ENCODE measurements around the gene STAB1. TPM values are rescaled to one million over a fixed set of nuclear protein-coding genes. Genes with fewer than 3 reads are reported as not detected.

Gene STAB1
- total RNA-seq, 1 experiment from 2014 or later = 0.52 TPM

- H3K36me3 ChIP-seq (replicated peaks; ENCODE audit: control insufficient read depth, insufficient read depth, low read length) = peaks cover 52% of the 10 kb centered on the region
- H3K27me3 ChIP-seq (ENCODE audit: control insufficient read depth, insufficient read depth, low read length) = no peaks in the 10 kb centered on the region
- H3K4me3 ChIP-seq (ENCODE audit: insufficient read depth, low read depth, low read length) = no peak overlapping the region
- DNase-seq = no peak
Measured at GRCh38 chr3:52473026-52473425, 22.1 kb upstream of the STAB1 start.

GRCh38 chr3:52477076-52477795 lies 17.9 kb upstream of the STAB1 start:
- no peak overlapping the region for H3K4me3 ChIP-seq (ENCODE audit: insufficient read depth, low read depth, low read length)
- no peak for DNase-seq
- peaks cover 63% of the 10 kb centered on the region for H3K36me3 ChIP-seq (replicated peaks; ENCODE audit: control insufficient read depth, insufficient read depth, low read length)
- H3K27me3 ChIP-seq (ENCODE audit: control insufficient read depth, insufficient read depth, low read length) = no peaks in the 10 kb centered on the region

GRCh38 chr3:52477796-52478095 lies 17.4 kb upstream of the STAB1 start:
- no peak for DNase-seq
- no peak overlapping the region for H3K4me3 ChIP-seq (ENCODE audit: insufficient read depth, low read depth, low read length)
- peaks cover 59% of the 10 kb centered on the region for H3K36me3 ChIP-seq (replicated peaks; ENCODE audit: control insufficient read depth, insufficient read depth, low read length)
- H3K27me3 ChIP-seq (ENCODE audit: control insufficient read depth, insufficient read depth, low read length) = no peaks in the 10 kb centered on the region

GRCh38 chr3:52479037-52479876 lies 15.9 kb upstream of the STAB1 start:
- peaks cover 47% of the 10 kb centered on the region for H3K36me3 ChIP-seq (replicated peaks; ENCODE audit: control insufficient read depth, insufficient read depth, low read length)

GRCh38 chr3:52479877-52480575 lies 15.1 kb upstream of the STAB1 start:
- Histone ChIP-seq H3K36me3 (replicated peaks; ENCODE audit: control insufficient read depth, insufficient read depth, low read length) (peaks cover 45% of the 10 kb centered on the region), H3K27me3 (ENCODE audit: control insufficient read depth, insufficient read depth, low read length) (no peaks in the 10 kb centered on the region), H3K4me3 (ENCODE audit: insufficient read depth, low read depth, low read length) (no peak overlapping the region)
- DNase-seq = no peak

More at GRCh38 chr3:52479037-52479876, 15.9 kb upstream of the STAB1 start:
- no peaks in the 10 kb centered on the region for H3K27me3 ChIP-seq (ENCODE audit: control insufficient read depth, insufficient read depth, low read length)
- no peak for DNase-seq
- no peak overlapping the region for H3K4me3 ChIP-seq (ENCODE audit: insufficient read depth, low read depth, low read length)

- no peak for DNase-seq
- H3K4me3 ChIP-seq (ENCODE audit: insufficient read depth, low read depth, low read length) = no peak overlapping the region
- H3K27me3 ChIP-seq (ENCODE audit: control insufficient read depth, insufficient read depth, low read length) = no peaks in the 10 kb centered on the region
- H3K36me3 ChIP-seq (replicated peaks; ENCODE audit: control insufficient read depth, insufficient read depth, low read length) = peaks cover 40% of the 10 kb centered on the region
Measured at GRCh38 chr3:52480768-52481715, 14.1 kb upstream of the STAB1 start.

- DNase-seq = peak; percentile 97
- no peaks in the 10 kb centered on the region for H3K27me3 ChIP-seq (ENCODE audit: control insufficient read depth, insufficient read depth, low read length)
- no peak overlapping the region for H3K4me3 ChIP-seq (ENCODE audit: insufficient read depth, low read depth, low read length)
- H3K36me3 ChIP-seq (replicated peaks; ENCODE audit: control insufficient read depth, insufficient read depth, low read length) = peaks cover 39% of the 10 kb centered on the region
Measured at GRCh38 chr3:52481819-52482521, 13.2 kb upstream of the STAB1 start.

- Histone ChIP-seq H3K36me3 (replicated peaks; ENCODE audit: control insufficient read depth, insufficient read depth, low read length) (peaks cover 33% of the 10 kb centered on the region), H3K27me3 (ENCODE audit: control insufficient read depth, insufficient read depth, low read length) (no peaks in the 10 kb centered on the region), H3K4me3 (ENCODE audit: insufficient read depth, low read depth, low read length) (no peak overlapping the region)
- no peak for DNase-seq
Measured at GRCh38 chr3:52483081-52483480, 12.1 kb upstream of the STAB1 start.

DNA sequence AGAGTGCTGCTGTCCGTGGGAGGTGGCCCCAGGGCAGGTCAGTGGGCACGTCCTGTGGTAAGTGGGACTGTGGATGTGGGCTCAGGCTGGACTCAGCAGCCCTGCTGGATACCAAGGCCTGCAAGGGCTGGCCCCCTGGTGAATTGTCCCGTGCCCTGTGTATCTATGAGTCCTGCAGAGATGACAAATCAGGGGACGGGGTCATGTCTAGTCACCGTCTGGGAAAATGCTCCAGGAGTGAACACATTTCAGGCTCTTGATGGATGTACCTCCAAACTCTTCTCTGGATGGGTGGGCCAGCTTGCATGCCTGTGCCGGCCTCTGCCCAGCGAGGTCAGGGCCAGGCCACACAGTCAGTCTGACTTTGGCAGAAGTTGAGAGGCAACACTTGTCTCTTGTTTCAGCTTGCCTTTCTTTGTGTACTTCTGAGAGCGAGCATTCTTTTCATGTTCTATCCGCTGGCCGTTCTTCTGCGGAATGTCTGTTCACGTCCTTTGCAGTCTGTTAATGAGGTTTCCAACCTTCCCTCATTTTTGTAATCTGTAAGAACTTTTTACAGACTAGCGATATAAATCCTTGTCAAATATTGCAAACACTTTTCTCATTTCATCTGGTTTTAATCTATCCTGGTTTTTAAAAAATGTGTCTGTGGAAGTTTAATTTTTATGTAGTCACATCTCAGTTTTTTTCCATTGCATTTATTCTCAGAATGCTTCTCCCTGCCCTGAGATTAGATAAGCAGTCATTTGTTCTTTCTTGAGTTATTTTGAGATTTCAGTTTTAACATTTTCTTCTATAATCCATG lies 11.4 kb upstream of the STAB1 start:
- no peak overlapping the region for H3K4me3 ChIP-seq (ENCODE audit: insufficient read depth, low read depth, low read length)
- H3K27me3 ChIP-seq (ENCODE audit: control insufficient read depth, insufficient read depth, low read length) = no peaks in the 10 kb centered on the region
- peaks cover 29% of the 10 kb centered on the region for H3K36me3 ChIP-seq (replicated peaks; ENCODE audit: control insufficient read depth, insufficient read depth, low read length)
- no peak for DNase-seq

DNA sequence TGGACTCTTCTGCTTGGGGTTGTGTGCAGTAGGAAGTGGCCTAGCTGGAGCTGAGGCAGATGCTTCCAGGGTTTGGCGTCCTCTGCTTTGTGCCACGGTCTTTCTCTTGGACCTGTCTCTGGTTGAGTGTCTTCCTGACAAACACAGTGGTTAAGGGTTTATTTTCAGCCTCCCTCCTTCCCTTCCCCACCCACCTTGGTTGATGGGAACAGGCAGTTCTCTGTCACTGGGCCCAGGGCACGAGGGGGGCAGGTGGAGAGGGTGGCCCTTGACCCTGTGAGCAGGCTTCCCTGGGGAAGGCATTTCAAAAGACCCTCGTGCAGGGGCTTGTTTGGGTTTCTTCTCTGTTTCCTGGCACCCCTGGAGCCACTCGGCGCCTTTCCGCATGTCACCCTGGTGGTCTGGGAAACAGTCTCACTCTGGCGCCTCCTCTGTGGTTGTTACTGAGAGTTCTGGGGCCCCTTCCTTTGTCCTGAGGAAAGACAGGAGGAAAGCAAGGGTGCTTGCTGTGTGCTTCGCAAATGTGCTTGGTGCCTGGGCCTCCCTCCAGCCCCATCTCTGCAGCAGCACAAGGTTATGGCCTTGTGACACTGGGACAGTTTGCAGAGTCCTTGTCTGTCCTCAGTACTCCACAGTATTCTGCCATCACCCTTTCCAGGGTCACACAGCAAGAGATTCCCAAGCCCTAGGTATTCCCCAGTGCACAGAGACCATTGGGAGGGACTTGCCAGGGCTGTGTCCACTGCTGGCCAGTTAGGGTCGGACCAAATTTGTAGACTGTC lies 10.3 kb upstream of the STAB1 start:
- no peak for DNase-seq
- Histone ChIP-seq H3K4me3 (ENCODE audit: insufficient read depth, low read depth, low read length) (no peak overlapping the region), H3K27me3 (ENCODE audit: control insufficient read depth, insufficient read depth, low read length) (no peaks in the 10 kb centered on the region), H3K36me3 (replicated peaks; ENCODE audit: control insufficient read depth, insufficient read depth, low read length) (peaks cover 31% of the 10 kb centered on the region)

DNA sequence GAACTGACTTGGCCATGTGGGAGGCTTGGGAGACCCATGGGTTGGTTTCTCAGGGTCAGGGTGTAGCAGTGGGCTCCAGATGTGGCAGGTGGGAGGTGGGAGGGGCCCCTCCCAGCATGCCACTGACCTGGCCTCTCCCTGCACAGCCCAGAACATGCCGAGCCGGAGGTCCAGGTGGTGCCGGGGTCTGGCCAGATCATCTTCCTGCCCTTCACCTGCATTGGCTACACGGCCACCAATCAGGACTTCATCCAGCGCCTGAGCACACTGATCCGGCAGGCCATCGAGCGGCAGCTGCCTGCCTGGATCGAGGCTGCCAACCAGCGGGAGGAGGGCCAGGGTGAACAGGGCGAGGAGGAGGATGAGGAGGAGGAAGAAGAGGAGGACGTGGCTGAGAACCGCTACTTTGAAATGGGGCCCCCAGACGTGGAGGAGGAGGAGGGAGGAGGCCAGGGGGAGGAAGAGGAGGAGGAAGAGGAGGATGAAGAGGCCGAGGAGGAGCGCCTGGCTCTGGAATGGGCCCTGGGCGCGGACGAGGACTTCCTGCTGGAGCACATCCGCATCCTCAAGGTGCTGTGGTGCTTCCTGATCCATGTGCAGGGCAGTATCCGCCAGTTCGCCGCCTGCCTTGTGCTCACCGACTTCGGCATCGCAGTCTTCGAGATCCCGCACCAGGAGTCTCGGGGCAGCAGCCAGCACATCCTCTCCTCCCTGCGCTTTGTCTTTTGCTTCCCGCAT lies 7.9 kb upstream of the STAB1 start:
- Histone ChIP-seq H3K27me3 (ENCODE audit: control insufficient read depth, insufficient read depth, low read length) (no peaks in the 10 kb centered on the region), H3K4me3 (ENCODE audit: insufficient read depth, low read depth, low read length) (no peak overlapping the region), H3K36me3 (replicated peaks; ENCODE audit: control insufficient read depth, insufficient read depth, low read length) (peaks cover 32% of the 10 kb centered on the region)
- no peak for DNase-seq
